M059J (cell line): ENCODE data around the gene IBA57. TPM values are rescaled to one million over a fixed set of nuclear protein-coding genes. Genes with fewer than 3 reads are reported as not detected.
"Not testable (repeated sequence)": the region's sequence is repeated elsewhere in the genome, so short reads cannot be mapped to it uniquely, and the experiment has no call there.

Experiments
- DNase-seq: peaks from one replicate; pipeline ENCODE4 v3.0.0-alpha.2; 2012; ENCODE audit warnings: low read depth
- total RNA-seq: library from RNA; depleted of rRNA; stranded (reverse); fragments of >200 nt; shearing (Covaris generic); gene quantifications from 2 replicates; pipeline ENCODE4 v1.2.3, GENCODE V29; 2014

Gene IBA57
- total RNA-seq, 1 experiment from 2014 or later, result 1.5 TPM

DNA sequence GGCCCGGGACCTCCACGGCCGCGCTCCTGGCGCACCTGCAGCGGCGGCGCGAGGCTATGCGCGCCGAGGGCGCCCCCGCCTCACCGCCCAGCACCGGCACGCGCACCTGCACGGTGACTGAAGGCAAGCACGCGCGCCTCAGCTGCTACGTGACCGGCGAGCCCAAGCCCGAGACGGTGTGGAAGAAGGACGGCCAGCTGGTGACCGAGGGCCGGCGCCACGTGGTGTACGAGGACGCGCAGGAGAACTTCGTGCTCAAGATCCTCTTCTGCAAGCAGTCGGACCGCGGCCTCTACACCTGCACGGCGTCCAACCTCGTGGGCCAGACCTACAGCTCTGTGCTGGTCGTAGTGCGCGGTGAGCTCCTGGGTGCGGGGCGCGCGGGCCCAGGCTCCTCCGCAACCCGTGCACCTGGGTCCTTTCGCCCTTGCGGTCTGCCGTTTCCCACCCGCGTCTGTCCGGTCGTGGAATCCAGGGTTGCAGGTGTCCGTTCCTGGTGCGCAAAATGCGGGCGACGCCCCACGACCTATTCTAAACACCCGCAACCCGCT is 46.9 kb downstream of the IBA57 start:
- DNase-seq, result no peak

- peak; percentile 74 for DNase-seq
Observed at GRCh38 chr1:228212966-228213844, 47.6 kb downstream of the IBA57 start.

- DNase-seq, result no peak
Observed at GRCh38 chr1:228213917-228214808, 48.6 kb downstream of the IBA57 start.

DNA sequence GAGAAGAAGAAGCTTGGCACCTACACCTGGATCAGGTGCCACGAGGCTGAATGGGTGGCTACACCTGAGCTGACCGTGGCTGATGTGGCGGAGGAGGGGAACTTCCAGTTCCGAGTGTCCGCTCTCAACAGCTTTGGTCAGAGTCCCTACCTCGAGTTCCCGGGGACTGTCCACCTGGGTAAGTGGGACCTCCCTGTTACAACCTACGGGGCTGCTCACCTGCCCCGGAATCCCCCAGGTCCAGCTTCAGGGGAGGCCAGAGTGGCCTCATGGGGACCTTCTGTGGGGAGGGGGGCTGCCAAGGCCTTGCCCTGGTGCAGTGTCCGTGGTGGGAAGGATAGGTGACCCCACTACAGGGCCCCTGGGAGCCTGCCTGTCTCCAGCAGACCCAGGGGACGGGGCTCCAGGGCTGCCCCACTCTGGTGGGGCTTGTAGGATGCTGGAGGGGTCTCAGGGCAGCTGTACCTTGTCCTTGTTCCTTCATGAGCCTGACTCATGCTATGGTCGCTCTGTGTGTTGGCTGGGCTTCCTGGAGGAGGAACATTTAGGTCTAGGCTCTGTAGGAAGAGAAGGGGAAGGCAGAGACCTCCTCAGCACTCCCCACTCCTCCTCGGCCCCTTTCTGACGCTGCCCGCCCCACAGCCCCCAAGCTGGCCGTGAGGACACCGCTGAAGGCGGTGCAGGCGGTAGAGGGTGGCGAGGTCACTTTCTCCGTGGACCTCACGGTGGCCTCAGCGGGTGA is 49.5 kb downstream of the IBA57 start:
- no peak for DNase-seq

- DNase-seq, result no peak
Observed at GRCh38 chr1:228215663-228216116, 50.1 kb downstream of the IBA57 start.

- no peak for DNase-seq
Observed at GRCh38 chr1:228216371-228217320, 51.0 kb downstream of the IBA57 start.

GRCh38 chr1:228217551-228218344 is 52.1 kb downstream of the IBA57 start:
- no peak for DNase-seq

- DNase-seq, result no peak
Observed at GRCh38 chr1:228218513-228219244, 53.1 kb downstream of the IBA57 start.

DNA sequence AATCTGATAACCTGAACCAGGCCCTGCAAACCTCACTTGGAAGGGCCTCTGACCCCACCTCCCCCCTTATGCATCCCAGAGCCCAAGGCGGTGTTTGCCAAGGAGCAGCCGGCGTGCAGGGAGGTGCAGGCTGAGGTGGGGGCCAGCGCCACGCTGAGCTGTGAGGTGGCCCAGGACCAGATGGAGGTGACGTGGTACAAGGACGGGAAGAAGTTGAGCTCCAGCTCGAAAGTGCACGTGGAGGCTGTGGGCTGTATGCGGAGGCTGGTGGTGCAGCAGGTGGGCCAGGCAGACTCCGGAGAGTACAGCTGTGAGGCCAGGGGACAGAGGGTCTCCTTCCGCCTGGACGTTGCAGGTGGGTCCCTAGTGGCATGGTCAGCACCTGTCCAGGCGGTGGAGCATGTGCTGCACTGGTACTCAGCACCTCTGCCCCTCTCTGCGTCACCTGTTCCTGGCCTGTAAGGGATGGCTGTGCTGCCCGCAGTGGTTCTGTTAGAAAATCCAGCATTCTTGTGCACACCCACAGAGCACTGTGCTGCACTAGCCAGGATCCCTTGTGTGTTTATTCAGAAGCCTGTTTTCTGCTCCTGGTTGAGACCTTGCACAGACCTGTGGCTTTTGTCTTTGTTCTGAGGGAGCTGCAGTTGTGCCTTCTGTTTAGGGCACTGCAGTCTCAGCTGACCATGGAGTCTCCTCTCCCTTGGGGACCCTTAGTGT is 53.8 kb downstream of the IBA57 start:
- DNase-seq, result no peak

- DNase-seq, result no peak
Observed at GRCh38 chr1:228219962-228220780, 54.6 kb downstream of the IBA57 start.

DNA sequence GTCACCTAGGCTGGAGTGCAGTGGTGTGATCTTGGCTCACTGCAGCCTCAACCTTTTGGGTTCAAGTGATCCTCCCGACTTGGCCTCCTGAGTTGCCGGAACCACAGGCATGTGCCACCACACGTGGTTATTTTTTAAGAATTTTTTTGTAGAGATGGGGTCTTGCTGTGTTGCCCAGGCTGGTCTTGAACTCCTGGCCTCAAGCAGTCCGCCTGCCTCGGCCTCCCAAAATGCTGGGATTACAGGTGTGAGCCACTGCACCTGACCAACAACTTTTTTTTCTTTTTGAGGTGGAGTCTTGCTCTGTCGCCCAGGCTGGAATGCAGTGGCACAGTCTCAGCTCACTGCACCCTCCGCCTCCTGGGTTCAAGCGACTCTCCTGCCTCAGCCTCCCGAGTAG is 55.5 kb downstream of the IBA57 start:
- not testable (repeated sequence) for DNase-seq

DNA sequence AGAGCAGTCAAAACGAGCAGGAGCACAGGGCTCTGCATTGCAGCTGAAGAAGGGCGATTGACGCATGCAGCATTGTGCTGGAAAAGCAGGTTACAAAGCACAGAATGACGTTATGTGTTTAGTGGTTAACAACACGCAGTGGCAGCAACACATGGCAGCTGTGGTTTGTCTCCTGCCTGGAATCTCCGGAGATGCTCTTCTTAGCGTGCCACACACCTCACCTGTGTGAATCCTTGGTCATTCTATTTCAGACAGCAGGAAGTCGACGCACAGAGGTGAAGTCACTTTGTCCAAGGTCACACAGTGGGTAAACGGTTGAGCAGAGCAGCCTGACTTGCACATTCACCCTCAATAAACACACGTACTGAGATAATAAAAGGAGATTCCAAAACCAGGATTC is 56.9 kb downstream of the IBA57 start:
- no peak for DNase-seq

DNA sequence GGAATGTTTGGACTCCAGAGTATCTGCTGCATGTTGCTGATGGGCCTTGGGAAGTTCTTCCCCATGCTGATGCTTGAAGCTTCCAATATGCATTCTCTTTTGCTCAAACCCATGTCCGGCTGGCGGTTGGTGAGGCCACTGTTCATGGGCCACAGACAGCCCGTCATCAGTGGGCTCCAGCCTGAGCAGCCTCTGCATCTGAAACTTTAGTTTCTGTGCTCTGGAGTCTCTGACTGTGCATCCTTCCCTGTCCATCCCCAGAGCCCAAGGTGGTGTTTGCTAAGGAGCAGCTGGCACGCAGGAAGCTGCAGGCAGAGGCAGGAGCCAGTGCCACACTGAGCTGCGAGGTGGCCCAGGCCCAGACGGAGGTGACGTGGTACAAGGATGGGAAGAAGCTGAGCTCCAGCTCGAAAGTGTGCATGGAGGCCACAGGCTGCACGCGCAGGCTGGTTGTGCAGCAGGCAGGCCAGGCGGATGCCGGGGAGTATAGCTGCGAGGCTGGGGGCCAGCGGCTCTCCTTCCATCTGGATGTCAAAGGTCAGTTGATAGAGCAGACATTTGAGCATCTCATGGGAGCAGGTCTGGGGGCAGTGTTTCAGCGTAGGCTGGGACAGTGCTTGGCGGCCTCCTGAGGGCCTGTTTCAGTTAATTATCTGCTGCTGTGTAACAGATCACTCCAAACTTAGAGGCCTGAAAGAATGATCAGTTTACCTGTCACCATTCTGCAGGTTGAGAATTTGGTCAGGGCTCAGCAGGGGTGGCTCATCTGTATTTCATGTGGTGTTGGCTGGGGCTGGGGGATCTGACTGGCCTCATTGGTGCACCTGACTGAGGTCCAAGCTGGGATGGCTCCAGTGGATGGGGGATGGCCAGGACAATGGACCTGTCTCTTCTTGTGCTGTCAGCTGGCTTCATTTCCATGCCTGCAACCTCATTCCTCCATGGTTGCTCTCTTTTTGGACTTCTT is 58.9 kb downstream of the IBA57 start:
- DNase-seq, result no peak

DNA sequence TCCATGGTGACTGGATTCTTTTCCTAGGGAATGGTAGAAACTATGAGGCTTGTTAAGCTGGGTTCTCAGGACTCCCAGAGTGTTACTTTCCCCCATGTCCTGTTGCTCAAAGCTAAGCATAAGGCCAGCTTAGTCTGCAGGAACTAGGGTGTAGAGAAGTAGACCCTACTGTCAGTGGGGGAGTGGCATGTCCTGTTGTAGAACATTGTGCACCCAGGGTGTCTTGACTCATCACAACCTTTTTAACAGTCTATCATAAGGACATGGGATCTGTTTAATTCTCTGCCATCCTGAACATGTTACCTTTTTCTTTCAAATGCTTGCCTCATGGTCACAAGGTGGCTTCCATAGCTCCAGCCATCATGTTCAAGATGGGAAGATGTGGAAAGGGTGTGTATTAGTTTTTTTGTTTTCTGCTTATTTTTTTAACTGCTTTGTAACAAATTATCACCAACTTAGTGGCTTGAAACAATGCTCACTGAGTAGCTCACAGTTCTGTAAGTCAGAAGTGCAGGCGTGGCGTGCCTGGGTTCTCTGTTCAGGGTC is 59.6 kb downstream of the IBA57 start:
- no peak for DNase-seq

GRCh38 chr1:228225740-228226139 is 60.1 kb downstream of the IBA57 start:
- no peak for DNase-seq
